ENCODE data around the gene PAEP. TPM values are rescaled to one million over a fixed set of nuclear protein-coding genes. Genes with fewer than 3 reads are reported as not detected.
"Not testable (repeated sequence)": the region's sequence is repeated elsewhere in the genome, so short reads cannot be mapped to it uniquely, and the experiment has no call there.

PAEP gene
- not detected for polyA plus RNA-seq

- DNase-seq, result no peak
- Mint-ChIP-seq H3K4me3 (no peak within 1 kb of the TSS), H3K27ac (no peak within 1 kb of the TSS), H3K9me3 (peaks cover 0 to 1% (median 0%) of the 10 kb centered on the region in 6 donors), H3K4me1 (no peaks in the 10 kb centered on the region), H3K36me3 (no peaks in the 10 kb centered on the region), H3K27me3 (ENCODE audit: low read depth in 3 of 3) (peaks cover 0 to 5% (median 0%) of the 10 kb centered on the region in 3 donors)
These were observed at the start of gene PAEP for GRCh38 chr9:135561391-135562234. PAEP (plus strand) TSS chr9:135561756.

GRCh38 chr9:135512241-135512603, 49.3 kb upstream of the PAEP start:
- Mint-ChIP-seq H3K9me3 (peaks cover 4 to 11% (median 7%) of the 10 kb centered on the region in 6 donors), H3K27ac (no peak overlapping the region), H3K4me1 (peaks cover 0 to 6% of the 10 kb centered on the region in 2 donors), H3K27me3 (ENCODE audit: low read depth in 3 of 3) (peaks cover 0 to 3% (median 1%) of the 10 kb centered on the region in 3 donors), H3K36me3 (peaks cover 0 to 8% (median 5%) of the 10 kb centered on the region in 3 donors), H3K4me3 (no peak overlapping the region)
- no peak for DNase-seq

GRCh38 chr9:135512904-135513303, 48.7 kb upstream of the PAEP start:
- peaks cover 0 to 8% (median 5%) of the 10 kb centered on the region in 3 donors for H3K36me3 Mint-ChIP-seq
- H3K4me3 Mint-ChIP-seq, result no peak overlapping the region
- peaks cover 0 to 3% (median 1%) of the 10 kb centered on the region in 3 donors for H3K27me3 Mint-ChIP-seq (ENCODE audit: low read depth in 3 of 3)
- peaks cover 0 to 6% of the 10 kb centered on the region in 2 donors for H3K4me1 Mint-ChIP-seq
- H3K9me3 Mint-ChIP-seq, result peaks cover 4 to 11% (median 6%) of the 10 kb centered on the region in 6 donors
- DNase-seq, result no peak
- peak overlapping the region in 1 of 6 donors; percentile 36 for H3K27ac Mint-ChIP-seq

GRCh38 chr9:135513351-135513846, 48.2 kb upstream of the PAEP start:
- peaks cover 0 to 8% (median 5%) of the 10 kb centered on the region in 3 donors for H3K36me3 Mint-ChIP-seq
- H3K4me3 Mint-ChIP-seq, result no peak overlapping the region
- DNase-seq, result no peak
- peaks cover 0 to 6% of the 10 kb centered on the region in 2 donors for H3K4me1 Mint-ChIP-seq
- H3K27ac Mint-ChIP-seq, result no peak overlapping the region
- peaks cover 1 to 3% (median 3%) of the 10 kb centered on the region in 3 donors for H3K27me3 Mint-ChIP-seq (ENCODE audit: low read depth in 3 of 3)
- peaks cover 4 to 11% (median 5%) of the 10 kb centered on the region in 6 donors for H3K9me3 Mint-ChIP-seq

GRCh38 chr9:135513906-135514305, 47.6 kb upstream of the PAEP start:
- not testable (repeated sequence) for H3K9me3 Mint-ChIP-seq; H3K27ac Mint-ChIP-seq; H3K4me1 Mint-ChIP-seq; H3K27me3 Mint-ChIP-seq (ENCODE audit: low read depth in 3 of 3); H3K4me3 Mint-ChIP-seq; H3K36me3 Mint-ChIP-seq; DNase-seq

- Mint-ChIP-seq H3K36me3 (no peaks in the 10 kb centered on the region), H3K4me1 (peaks cover 0 to 6% of the 10 kb centered on the region in 2 donors), H3K4me3 (no peak overlapping the region), H3K27ac (no peak overlapping the region), H3K27me3 (ENCODE audit: low read depth in 3 of 3) (peaks cover 1 to 3% (median 3%) of the 10 kb centered on the region in 3 donors), H3K9me3 (peaks cover 0 to 1% (median 0%) of the 10 kb centered on the region in 6 donors)
- no peak for DNase-seq
These were observed 47.0 kb upstream of the PAEP start for GRCh38 chr9:135514342-135515082.

- no peak for DNase-seq
- H3K36me3 Mint-ChIP-seq, result no peaks in the 10 kb centered on the region
- H3K4me3 Mint-ChIP-seq, result no peak overlapping the region
- H3K9me3 Mint-ChIP-seq, result no peaks in the 10 kb centered on the region
- peaks cover 0 to 6% of the 10 kb centered on the region in 2 donors for H3K4me1 Mint-ChIP-seq
- no peak overlapping the region for H3K27ac Mint-ChIP-seq
- peaks cover 1 to 3% (median 3%) of the 10 kb centered on the region in 3 donors for H3K27me3 Mint-ChIP-seq (ENCODE audit: low read depth in 3 of 3)
These were observed 46.2 kb upstream of the PAEP start for GRCh38 chr9:135515083-135515951.

GRCh38 chr9:135516132-135516860, 45.3 kb upstream of the PAEP start:
- DNase-seq, result no peak

GRCh38 chr9:135517407-135517822, 44.1 kb upstream of the PAEP start:
- H3K27ac Mint-ChIP-seq, result no peak overlapping the region
- DNase-seq, result no peak
- no peaks in the 10 kb centered on the region for H3K4me1 Mint-ChIP-seq
- H3K9me3 Mint-ChIP-seq, result no peaks in the 10 kb centered on the region
- no peaks in the 10 kb centered on the region for H3K36me3 Mint-ChIP-seq
- H3K4me3 Mint-ChIP-seq, result no peak overlapping the region
- H3K27me3 Mint-ChIP-seq (ENCODE audit: low read depth in 3 of 3), result peaks cover 1 to 3% (median 3%) of the 10 kb centered on the region in 3 donors

More at GRCh38 chr9:135516132-135516860, 45.3 kb upstream of the PAEP start:
- H3K36me3 Mint-ChIP-seq, result no peaks in the 10 kb centered on the region
- no peak overlapping the region for H3K27ac Mint-ChIP-seq
- no peak overlapping the region for H3K4me3 Mint-ChIP-seq
- peaks cover 1 to 3% (median 3%) of the 10 kb centered on the region in 3 donors for H3K27me3 Mint-ChIP-seq (ENCODE audit: low read depth in 3 of 3)
- no peaks in the 10 kb centered on the region for H3K9me3 Mint-ChIP-seq
- H3K4me1 Mint-ChIP-seq, result peaks cover 0 to 2% of the 10 kb centered on the region in 2 donors

GRCh38 chr9:135519179-135519971, 42.2 kb upstream of the PAEP start:
- H3K4me3 Mint-ChIP-seq, result no peak overlapping the region
- no peaks in the 10 kb centered on the region for H3K36me3 Mint-ChIP-seq
- H3K9me3 Mint-ChIP-seq, result no peaks in the 10 kb centered on the region

GRCh38 chr9:135520916-135521607, 40.5 kb upstream of the PAEP start, which contains the start of gene LCN1:
LCN1 (plus strand) TSS chr9:135521440; CDS start chr9:135521498, 58 bp downstream.
- Mint-ChIP-seq H3K4me1 (no peaks in the 10 kb centered on the region), H3K36me3 (no peaks in the 10 kb centered on the region), H3K9me3 (no peaks in the 10 kb centered on the region), H3K4me3 (no peak within 1 kb of the TSS), H3K27me3 (ENCODE audit: low read depth in 3 of 3) (peaks cover 0 to 3% (median 0%) of the 10 kb centered on the region in 3 donors), H3K27ac (no peak within 1 kb of the TSS)
- DNase-seq, result no peak

More at GRCh38 chr9:135519179-135519971, 42.2 kb upstream of the PAEP start:
- DNase-seq, result no peak
- H3K4me1 Mint-ChIP-seq, result no peaks in the 10 kb centered on the region
- H3K27me3 Mint-ChIP-seq (ENCODE audit: low read depth in 3 of 3), result peaks cover 0 to 3% (median 0%) of the 10 kb centered on the region in 3 donors
- no peak overlapping the region for H3K27ac Mint-ChIP-seq

All from immature natural killer cell (primary cell).